ENCODE measurements around the gene SEPTIN11. TPM values are rescaled to one million over a fixed set of nuclear protein-coding genes. Genes with fewer than 3 reads are reported as not detected.

SEPTIN11 gene
- polyA plus RNA-seq, 1 donor (not counting 4 experiments of a cell fraction or from before 2014, with no cell fraction given) = 99.3 TPM

- FAIRE-seq (peak; percentile 79), DNase-seq (ENCODE audit: low read depth, low spot score) (no peak)
- H3K4me1 ChIP-seq (ENCODE audit: control insufficient read depth, extremely low read depth, insufficient read depth, low read length) = peaks cover 4% of the 10 kb centered on the region
- no peaks in the 10 kb centered on the region for H3K9me3 ChIP-seq (ENCODE audit: control insufficient read depth, low read depth, low read length)
- H3K79me2 ChIP-seq (ENCODE audit: control insufficient read depth, insufficient read depth, low read length) = no peaks in the 10 kb centered on the region
- TF ChIP-seq EZH2 (IDR thresholded peaks at IDR 0.05; ENCODE audit: low read length) (no peak), CTCF (optimal IDR thresholded peaks at IDR 0.05 in 1 of 3, IDR thresholded peaks at IDR 0.05 in 1 of 3, conservative IDR thresholded peaks at IDR 0.05 in 1 of 3; ENCODE audit: extremely low read depth in 1 of 3, insufficient read depth in 2 of 3, low read length in 3 of 3) (no peak)
- H3K9ac ChIP-seq (ENCODE audit: control insufficient read depth, extremely low read depth, insufficient read depth, low read length) = no peak overlapping the region
- no peak overlapping the region for H2AFZ ChIP-seq (ENCODE audit: control insufficient read depth, low read length)
- no peaks in the 10 kb centered on the region for H3K36me3 ChIP-seq (ENCODE audit: control insufficient read depth in 2 of 2, extremely low read depth in 1 of 2, insufficient read depth in 2 of 2, low read length in 2 of 2)
- no peak overlapping the region for H3K27ac ChIP-seq (ENCODE audit: control insufficient read depth, insufficient read depth, low read length)
- dilution Hi-C loops (cut with MboI; ENCODE audit: extremely low pct_ligation_motif_present, low sequenced_read_pairs) = no loop called here
- H3K9me1 ChIP-seq (ENCODE audit: control insufficient read depth, extremely low read depth, insufficient read depth, low read length) = no peaks in the 10 kb centered on the region
- no peaks in the 10 kb centered on the region for H3K27me3 ChIP-seq (ENCODE audit: control insufficient read depth, extremely low read depth, insufficient read depth, low read length)
- no peaks in the 10 kb centered on the region for H4K20me1 ChIP-seq (ENCODE audit: control insufficient read depth, extremely low read depth, insufficient read depth, low read length)
- H3K4me3 ChIP-seq (ENCODE audit: control insufficient read depth in 2 of 3, extremely low read depth in 1 of 3, insufficient read depth in 2 of 3, low read depth in 1 of 3, low read length in 3 of 3) = no peak overlapping the region
- H3K4me2 ChIP-seq (ENCODE audit: control insufficient read depth, extremely low read depth, insufficient read depth, low read depth, low read length) = no peak overlapping the region
Observed at GRCh38 chr4:76923619-76924357, 25.8 kb upstream of the SEPTIN11 start.

DNA sequence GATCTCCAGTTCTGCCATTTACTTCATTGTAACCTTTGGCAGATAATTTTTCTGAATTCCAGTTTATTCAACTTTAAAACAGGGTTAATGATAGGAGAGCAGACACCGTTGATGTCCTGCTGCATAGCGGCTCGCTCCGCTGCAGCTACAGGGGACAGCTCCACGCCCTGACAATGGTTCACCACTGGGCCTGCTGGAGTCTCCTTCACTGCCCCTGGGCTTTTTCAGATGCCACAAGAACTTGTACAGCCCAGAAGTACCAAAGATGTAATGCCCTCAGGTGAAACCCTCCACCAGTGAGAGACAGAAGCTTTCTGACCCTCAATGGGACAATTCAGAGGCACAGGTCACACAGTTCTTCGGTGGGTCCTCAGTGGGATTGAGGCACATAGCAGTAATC lies 22.7 kb upstream of the SEPTIN11 start:
- no peak overlapping the region for H3K27ac ChIP-seq (ENCODE audit: control insufficient read depth, insufficient read depth, low read length)
- no peaks in the 10 kb centered on the region for H3K79me2 ChIP-seq (ENCODE audit: control insufficient read depth, insufficient read depth, low read length)
- H3K4me3 ChIP-seq (ENCODE audit: control insufficient read depth in 2 of 3, extremely low read depth in 1 of 3, insufficient read depth in 2 of 3, low read depth in 1 of 3, low read length in 3 of 3) = no peak overlapping the region
- no peaks in the 10 kb centered on the region for H3K27me3 ChIP-seq (ENCODE audit: control insufficient read depth, extremely low read depth, insufficient read depth, low read length)
- FAIRE-seq = no peak
- no peaks in the 10 kb centered on the region for H3K9me3 ChIP-seq (ENCODE audit: control insufficient read depth, low read depth, low read length)
- DNase-seq (ENCODE audit: low read depth, low spot score) = no peak
- H3K4me2 ChIP-seq (ENCODE audit: control insufficient read depth, extremely low read depth, insufficient read depth, low read depth, low read length) = no peak overlapping the region
- dilution Hi-C loops (cut with MboI; ENCODE audit: extremely low pct_ligation_motif_present, low sequenced_read_pairs) = no loop called here
- peaks cover 15% of the 10 kb centered on the region for H3K4me1 ChIP-seq (ENCODE audit: control insufficient read depth, extremely low read depth, insufficient read depth, low read length)
- H4K20me1 ChIP-seq (ENCODE audit: control insufficient read depth, extremely low read depth, insufficient read depth, low read length) = no peaks in the 10 kb centered on the region
- H2AFZ ChIP-seq (ENCODE audit: control insufficient read depth, low read length) = no peak overlapping the region
- TF ChIP-seq EZH2 (IDR thresholded peaks at IDR 0.05; ENCODE audit: low read length) (no peak), CTCF (optimal IDR thresholded peaks at IDR 0.05 in 1 of 3, IDR thresholded peaks at IDR 0.05 in 1 of 3, conservative IDR thresholded peaks at IDR 0.05 in 1 of 3; ENCODE audit: extremely low read depth in 1 of 3, insufficient read depth in 2 of 3, low read length in 3 of 3) (no peak)
- no peaks in the 10 kb centered on the region for H3K36me3 ChIP-seq (ENCODE audit: control insufficient read depth in 2 of 2, extremely low read depth in 1 of 2, insufficient read depth in 2 of 2, low read length in 2 of 2)
- no peaks in the 10 kb centered on the region for H3K9me1 ChIP-seq (ENCODE audit: control insufficient read depth, extremely low read depth, insufficient read depth, low read length)
- no peak overlapping the region for H3K9ac ChIP-seq (ENCODE audit: control insufficient read depth, extremely low read depth, insufficient read depth, low read length)

All from keratinocyte (primary cell).